Inflammatory macrophage (primary cell): ENCODE data around the gene PCDHA8.
"Not testable (repeated sequence)": the region's sequence is repeated elsewhere in the genome, so short reads cannot be mapped to it uniquely, and the experiment has no call there.

ENCODE experiments used
- DNase-seq, 2 donors: peaks; one replicate each; pipeline ENCODE4 v3.0.0-alpha.2; 2020 to 2022

PCDHA8 gene

GRCh38 chr5:140828362-140828737, 12.6 kb upstream of the PCDHA8 start:
- no peak for DNase-seq

- not testable (repeated sequence) for DNase-seq
These were observed 11.2 kb upstream of the PCDHA8 start for GRCh38 chr5:140829511-140830501.

- DNase-seq = no peak
These were observed 7.0 kb upstream of the PCDHA8 start, which contains the start of gene PCDHA7 for GRCh38 chr5:140833993-140834392. PCDHA7 (plus strand) TSS chr5:140834269; CDS start chr5:140834384, 115 bp downstream.

DNA sequence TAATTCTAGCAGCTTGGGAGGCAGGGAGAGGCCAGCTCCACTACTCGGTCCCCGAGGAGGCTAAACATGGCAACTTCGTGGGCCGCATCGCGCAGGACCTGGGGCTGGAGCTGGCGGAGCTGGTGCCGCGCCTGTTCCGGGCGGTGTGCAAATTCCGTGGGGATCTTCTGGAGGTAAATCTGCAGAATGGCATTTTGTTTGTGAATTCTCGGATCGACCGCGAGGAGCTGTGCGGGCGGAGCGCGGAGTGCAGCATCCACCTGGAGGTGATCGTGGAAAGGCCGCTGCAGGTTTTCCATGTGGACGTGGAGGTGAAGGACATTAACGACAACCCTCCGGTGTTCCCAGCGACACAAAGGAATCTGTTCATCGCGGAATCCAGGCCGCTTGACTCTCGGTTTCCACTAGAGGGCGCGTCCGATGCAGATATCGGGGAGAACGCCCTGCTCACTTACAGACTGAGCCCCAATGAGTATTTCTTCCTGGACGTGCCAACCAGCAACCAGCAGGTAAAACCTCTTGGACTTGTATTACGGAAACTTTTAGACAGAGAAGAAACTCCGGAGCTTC, 6.5 kb upstream of the PCDHA8 start:
- not testable (repeated sequence) for DNase-seq

GRCh38 chr5:140835622-140836510, 5.1 kb upstream of the PCDHA8 start:
- DNase-seq = no peak

DNA sequence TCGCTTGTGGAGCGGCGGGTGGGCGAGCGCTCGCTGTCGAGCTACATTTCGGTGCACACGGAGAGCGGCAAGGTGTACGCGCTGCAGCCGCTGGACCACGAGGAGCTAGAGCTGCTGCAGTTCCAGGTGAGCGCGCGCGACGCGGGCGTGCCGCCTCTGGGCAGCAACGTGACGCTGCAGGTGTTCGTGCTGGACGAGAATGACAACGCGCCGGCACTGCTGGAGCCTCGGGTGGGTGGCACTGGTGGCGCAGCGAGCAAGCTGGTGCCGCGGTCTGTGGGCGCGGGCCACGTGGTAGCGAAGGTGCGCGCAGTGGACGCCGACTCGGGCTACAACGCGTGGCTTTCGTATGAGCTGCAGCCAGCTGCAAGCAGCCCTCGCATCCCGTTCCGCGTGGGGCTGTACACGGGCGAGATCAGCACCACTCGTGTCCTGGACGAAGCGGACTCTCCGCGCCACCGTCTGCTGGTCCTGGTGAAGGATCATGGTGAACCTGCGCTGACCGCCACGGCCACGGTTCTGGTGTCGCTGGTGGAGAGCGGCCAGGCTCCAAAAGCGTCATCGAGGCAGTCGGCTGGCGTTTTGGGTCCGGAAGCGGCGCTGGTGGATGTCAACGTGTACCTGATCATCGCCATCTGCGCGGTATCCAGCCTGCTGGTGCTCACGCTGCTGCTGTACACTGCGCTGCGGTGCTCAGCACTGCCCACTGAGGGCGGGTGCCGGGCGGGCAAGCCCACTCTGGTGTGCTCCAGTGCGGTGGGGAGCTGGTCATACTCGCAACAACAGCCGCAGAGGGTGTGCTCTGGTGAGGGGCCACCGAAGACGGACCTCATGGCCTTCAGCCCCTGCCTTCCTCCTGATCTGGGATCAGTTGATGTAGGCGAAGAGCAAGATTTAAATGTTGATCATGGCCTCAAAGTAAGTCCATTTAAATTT, 2.1 kb downstream of the PCDHA8 start:
- no peak for DNase-seq

DNA sequence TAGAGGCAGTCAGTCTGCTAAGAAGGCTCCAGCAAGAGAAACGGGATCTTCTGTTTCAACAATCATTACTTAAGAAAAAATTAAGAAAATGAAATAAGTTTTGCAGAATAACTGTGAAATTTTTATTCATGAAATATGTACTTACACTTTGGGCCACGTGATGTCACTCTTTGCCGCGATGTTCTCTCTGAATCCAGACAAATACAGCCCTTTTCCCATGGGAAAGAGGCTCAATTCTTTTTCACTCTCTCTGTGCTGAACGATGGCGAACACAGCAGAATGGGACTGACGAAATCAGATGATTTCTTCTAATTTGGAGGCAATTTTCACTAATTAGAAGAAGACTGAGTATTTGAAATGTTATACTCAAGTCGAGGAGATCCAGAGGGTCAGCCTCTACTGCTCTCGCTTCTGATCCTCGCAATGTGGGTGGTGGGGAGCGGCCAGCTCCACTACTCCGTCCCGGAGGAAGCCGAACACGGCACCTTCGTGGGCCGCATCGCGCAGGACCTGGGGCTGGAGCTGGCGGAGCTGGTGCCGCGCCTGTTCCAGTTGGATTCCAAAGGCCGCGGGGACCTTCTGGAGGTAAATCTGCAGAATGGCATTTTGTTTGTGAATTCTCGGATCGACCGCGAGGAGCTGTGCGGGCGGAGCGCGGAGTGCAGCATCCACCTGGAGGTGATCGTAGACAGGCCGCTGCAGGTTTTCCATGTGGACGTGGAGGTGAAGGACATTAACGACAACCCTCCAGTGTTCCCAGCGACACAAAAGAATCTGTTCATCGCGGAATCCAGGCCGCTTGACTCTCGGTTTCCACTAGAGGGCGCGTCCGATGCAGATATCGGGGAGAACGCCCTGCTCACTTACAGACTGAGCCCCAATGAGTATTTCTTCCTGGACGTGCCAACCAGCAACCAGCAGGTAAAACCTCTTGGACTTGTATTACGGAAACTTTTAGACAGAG, 7.4 kb downstream of the PCDHA8 start, which contains the start of gene PCDHA9:
TSS of gene PCDHA9 (plus strand) at position 244 of the 964 bp plus-strand sequence. CDS start at position 358, 114 bp downstream.
- not testable (repeated sequence) for DNase-seq

- not testable (repeated sequence) for DNase-seq
These were observed 9.0 kb downstream of the PCDHA8 start for GRCh38 chr5:140849831-140850634.

DNA sequence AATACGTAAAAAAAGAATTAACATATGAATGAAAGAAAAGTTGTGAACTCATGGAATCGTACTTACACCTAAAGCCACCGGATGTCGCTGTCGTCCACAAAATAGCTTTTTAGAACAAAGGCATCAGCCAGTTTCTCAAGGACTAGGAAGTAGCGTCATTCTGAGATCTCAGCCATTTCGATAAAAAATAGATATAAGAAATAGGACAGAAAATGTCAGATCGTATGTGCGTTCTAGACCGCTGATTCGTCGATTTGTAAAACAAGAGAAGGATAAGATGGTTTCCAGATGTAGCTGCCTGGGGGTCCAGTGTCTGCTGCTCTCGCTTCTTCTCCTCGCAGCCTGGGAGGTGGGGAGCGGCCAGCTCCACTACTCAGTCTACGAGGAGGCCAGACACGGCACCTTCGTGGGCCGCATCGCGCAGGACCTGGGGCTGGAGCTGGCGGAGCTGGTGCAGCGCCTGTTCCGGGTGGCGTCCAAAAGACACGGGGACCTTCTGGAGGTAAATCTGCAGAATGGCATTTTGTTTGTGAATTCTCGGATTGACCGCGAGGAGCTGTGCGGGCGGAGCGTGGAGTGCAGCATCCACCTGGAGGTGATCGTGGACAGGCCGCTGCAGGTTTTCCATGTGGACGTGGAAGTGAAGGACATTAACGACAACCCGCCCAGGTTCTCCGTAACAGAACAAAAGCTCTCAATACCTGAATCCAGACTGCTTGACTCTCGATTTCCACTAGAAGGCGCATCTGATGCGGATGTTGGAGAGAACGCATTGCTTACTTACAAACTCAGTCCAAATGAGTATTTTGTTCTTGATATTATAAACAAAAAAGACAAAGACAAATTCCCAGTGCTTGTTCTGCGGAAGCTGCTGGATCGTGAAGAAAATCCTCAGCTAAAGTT, 15.0 kb downstream of the PCDHA8 start, which contains the start of gene PCDHA10:
TSS of gene PCDHA10 (plus strand) at position 126 of the 903 bp plus-strand sequence. CDS start at position 278, 152 bp downstream.
- DNase-seq = no peak

DNA sequence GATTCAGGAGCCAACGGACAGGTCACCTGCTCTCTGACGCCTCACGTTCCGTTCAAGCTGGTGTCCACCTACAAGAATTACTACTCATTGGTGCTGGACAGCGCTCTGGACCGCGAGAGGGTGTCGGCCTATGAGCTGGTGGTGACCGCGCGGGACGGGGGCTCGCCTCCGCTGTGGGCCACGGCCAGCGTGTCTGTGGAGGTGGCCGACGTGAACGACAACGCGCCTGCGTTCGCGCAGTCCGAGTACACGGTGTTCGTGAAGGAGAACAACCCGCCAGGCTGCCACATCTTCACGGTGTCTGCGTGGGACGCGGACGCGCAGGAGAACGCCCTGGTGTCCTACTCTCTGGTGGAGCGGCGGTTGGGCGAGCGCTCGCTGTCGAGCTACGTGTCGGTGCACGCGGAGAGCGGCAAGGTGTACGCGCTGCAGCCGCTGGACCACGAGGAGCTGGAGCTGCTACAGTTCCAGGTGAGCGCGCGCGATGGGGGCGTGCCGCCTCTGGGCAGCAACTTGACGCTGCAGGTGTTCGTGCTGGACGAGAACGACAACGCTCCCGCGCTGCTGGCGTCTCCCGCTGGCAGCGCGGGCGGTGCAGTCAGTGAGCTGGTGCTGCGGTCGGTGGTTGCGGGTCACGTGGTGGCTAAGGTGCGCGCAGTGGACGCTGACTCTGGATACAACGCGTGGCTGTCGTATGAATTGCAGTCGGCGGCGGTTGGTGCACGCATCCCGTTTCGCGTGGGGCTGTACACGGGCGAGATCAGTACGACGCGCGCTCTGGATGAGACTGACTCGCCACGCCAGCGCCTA, 16.4 kb downstream of the PCDHA8 start:
- DNase-seq = no peak

GRCh38 chr5:140857987-140858240, 16.9 kb downstream of the PCDHA8 start:
- no peak for DNase-seq

DNA sequence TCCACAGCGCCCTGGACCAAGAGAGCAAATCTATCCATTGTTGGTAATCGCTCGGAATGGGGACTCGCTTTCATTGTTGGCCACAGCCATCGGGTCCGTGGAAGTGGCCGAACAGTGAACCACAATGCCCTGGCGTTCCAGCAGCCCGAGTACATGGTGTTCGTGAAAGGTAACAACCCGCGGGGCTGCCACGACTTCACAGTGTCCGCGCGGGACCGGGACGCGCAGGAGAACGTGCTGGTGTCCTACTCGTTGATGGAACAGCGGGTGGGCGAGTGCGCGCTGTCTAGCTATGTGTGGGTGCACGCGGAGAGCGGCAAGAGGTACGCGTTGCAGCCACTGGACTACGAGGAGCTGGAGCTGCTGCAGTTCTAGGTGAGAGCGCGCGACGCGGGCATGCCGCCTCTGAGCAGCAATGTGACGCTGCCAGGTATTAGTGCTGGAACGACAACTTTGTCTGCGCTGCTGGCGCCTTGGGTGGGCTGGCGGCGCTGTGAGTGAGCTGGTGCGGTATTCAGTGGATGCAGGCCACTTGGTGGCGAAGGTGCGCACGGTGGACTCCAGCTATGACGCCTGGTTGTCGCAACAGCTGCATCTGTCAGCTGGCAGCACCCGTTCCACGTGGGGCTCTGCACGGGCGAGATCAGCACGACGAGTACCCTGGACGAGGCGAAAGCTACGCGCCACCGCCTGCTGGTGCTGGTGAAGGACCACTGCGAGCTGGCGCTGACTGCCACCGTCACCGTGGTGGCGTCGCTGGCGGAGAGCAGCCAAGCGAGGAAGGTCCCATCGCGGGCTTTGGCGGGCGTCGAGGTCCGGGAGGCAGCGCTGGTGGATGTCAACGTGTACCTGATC, 21.7 kb downstream of the PCDHA8 start:
- no peak for DNase-seq

DNA sequence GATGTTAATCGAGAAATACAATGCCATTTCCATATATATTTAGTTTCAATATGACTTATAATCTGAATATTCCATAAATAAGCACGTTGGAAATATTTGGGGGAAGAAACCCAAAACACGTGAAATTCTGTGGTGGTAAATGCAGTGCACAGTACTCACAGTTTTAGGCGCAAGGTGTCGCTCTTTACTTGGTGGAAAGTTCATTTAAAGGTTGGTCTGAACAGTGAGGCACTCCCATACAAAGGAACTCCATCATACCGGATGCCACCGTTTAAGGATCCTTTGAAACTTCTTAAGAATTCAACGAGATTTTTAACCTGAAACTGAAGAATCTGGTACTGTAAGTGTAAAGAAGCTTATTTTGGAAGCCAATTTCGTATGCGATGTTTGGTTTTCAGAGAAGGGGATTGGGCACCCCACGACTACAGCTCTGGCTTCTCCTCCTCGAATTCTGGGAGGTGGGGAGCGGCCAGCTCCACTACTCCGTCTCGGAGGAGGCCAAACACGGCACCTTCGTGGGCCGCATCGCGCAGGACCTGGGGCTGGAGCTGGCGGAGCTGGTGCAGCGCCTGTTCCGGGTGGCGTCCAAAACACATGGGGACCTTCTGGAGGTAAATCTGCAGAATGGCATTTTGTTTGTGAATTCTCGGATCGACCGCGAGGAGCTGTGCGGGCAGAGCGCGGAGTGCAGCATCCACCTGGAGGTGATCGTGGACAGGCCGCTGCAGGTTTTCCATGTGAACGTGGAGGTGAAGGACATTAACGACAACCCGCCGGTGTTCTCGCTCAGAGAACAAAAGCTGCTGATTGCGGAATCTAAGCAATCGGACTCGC, 28.0 kb downstream of the PCDHA8 start, which contains the start of gene PCDHA11:
TSS of gene PCDHA11 (plus strand) at position 237 of the 834 bp plus-strand sequence. CDS start at position 384, 147 bp downstream.
- no peak for DNase-seq

GRCh38 chr5:140869555-140869886, 28.5 kb downstream of the PCDHA8 start:
- peak in 1 of 2 donors; percentile 1 for DNase-seq
